ENCODE measurements around the gene ZNF763. TPM values are rescaled to one million over a fixed set of nuclear protein-coding genes. Genes with fewer than 3 reads are reported as not detected.

The ZNF763 gene
- total RNA-seq, 4 donors from 2014 or later: 1.9 to 8.0 (median 3.6) TPM

GRCh38 chr19:11995174-11995573 lies 30.3 kb downstream of the ZNF763 start:
- DNase-seq (ENCODE audit: low spot score) (no peak), ATAC-seq (ENCODE audit: low FRiP score) (no peak)
- TF ChIP-seq CTCF (IDR thresholded peaks at IDR 0.05): no peak

GRCh38 chr19:12000152-12000981 lies 35.5 kb downstream of the ZNF763 start:
- DNase-seq (ENCODE audit: low spot score): no peak
- ATAC-seq (ENCODE audit: low FRiP score): no peak
- no peak for TF ChIP-seq CTCF (IDR thresholded peaks at IDR 0.05)

GRCh38 chr19:12015015-12015752 lies 50.3 kb downstream of the ZNF763 start:
- no peak for DNase-seq (ENCODE audit: low spot score)
- TF ChIP-seq CTCF (IDR thresholded peaks at IDR 0.05): no peak
- no peak for ATAC-seq (ENCODE audit: low FRiP score)

GRCh38 chr19:12015753-12016116 lies 50.9 kb downstream of the ZNF763 start:
- ATAC-seq (ENCODE audit: low FRiP score) (no peak), DNase-seq (ENCODE audit: low spot score) (no peak)
- no peak for TF ChIP-seq CTCF (IDR thresholded peaks at IDR 0.05)

Small RNA genes lying within 50 kb of the gene (small RNA-seq; reads per million reads assigned to genes)
- gene RNA5SP464 (not detected), gene RNA5SP465 (not detected)

Other genes with a start within 250 kb of the ZNF763 start
- gene ZNF823, start 226.1 kb upstream of the ZNF763 start, total RNA-seq: 10 to 100 TPM in 1 of 4 donors, 1 to 10 TPM in 3; 3.4 to 14.2 (median 5.4) TPM
- 10 to 100 TPM in 1 of 4 donors, 1 to 10 TPM in 3; 2.6 to 12.8 (median 4.6) TPM for gene ZNF441, start 198.0 kb upstream of the ZNF763 start, total RNA-seq
- 1 to 10 TPM in 1 of 4 donors, under 1 TPM in 3; 0.36 to 3.9 (median 0.76) TPM for gene ZNF491, start 166.5 kb upstream of the ZNF763 start, total RNA-seq
- 10 to 100 TPM in 2 of 4 donors, 1 to 10 TPM in 2; 7.1 to 13.9 (median 9.2) TPM for gene ZNF440, start 150.8 kb upstream of the ZNF763 start, total RNA-seq
- gene ZNF439, start 116.3 kb upstream of the ZNF763 start, total RNA-seq: 1 to 10 TPM; 1.6 to 8.2 (median 2.6) TPM
- 10 to 100 TPM in 1 of 4 donors, 1 to 10 TPM in 3; 3.4 to 13.6 (median 7.2) TPM for gene ZNF69, start 77.3 kb upstream of the ZNF763 start, total RNA-seq
- 10 to 100 TPM in 3 of 4 donors, 1 to 10 TPM in 1; 8.3 to 26.5 (median 10.4) TPM for gene ZNF700, start 39.9 kb upstream of the ZNF763 start, total RNA-seq
- 1 to 10 TPM; 3.2 to 5.2 (median 3.5) TPM for gene ZNF433, start 70.6 kb downstream of the ZNF763 start, total RNA-seq
- gene ZNF878, start 87.9 kb downstream of the ZNF763 start, total RNA-seq: 1 to 10 TPM in 2 of 4 donors, under 1 TPM in 1, not detected in 1; 0.19 to 2.4 (median 1.9) TPM
- gene ZNF844, start 99.7 kb downstream of the ZNF763 start, total RNA-seq: 10 to 100 TPM in 1 of 4 donors, 1 to 10 TPM in 3; 2.5 to 13.4 (median 4.8) TPM
- 1 to 10 TPM; 1.7 to 4.5 (median 2.4) TPM for gene ZNF20, start 175.3 kb downstream of the ZNF763 start, total RNA-seq
- 1 to 10 TPM; 2.2 to 6.6 (median 3.7) TPM for gene ZNF625, start 191.7 kb downstream of the ZNF763 start, total RNA-seq
- gene ZNF136, start 198.1 kb downstream of the ZNF763 start, total RNA-seq: 10 to 100 TPM in 1 of 4 donors, 1 to 10 TPM in 3; 4.8 to 10.4 (median 9.1) TPM

Measured in omental fat pad (tissue), 4 donors.